ENCODE measurements around the gene DLGAP3. TPM values are rescaled to one million over a fixed set of nuclear protein-coding genes. Genes with fewer than 3 reads are reported as not detected.

The DLGAP3 gene
- polyA plus RNA-seq, 10 donors = 0.11 to 1.5 (median 0.23) TPM; not detected in 1

GRCh38 chr1:34868230-34869049 is 61.0 kb downstream of the DLGAP3 start:
- DNase-seq = no peak

- DNase-seq = no peak
Observed at GRCh38 chr1:34867415-34867814, 62.0 kb downstream of the DLGAP3 start.

- DNase-seq = no peak
Observed at GRCh38 chr1:34866762-34867109, 62.7 kb downstream of the DLGAP3 start.

- peak; percentile 48 to 92 (median 86) for DNase-seq
Observed at GRCh38 chr1:34865981-34866761, 63.3 kb downstream of the DLGAP3 start.

DNA sequence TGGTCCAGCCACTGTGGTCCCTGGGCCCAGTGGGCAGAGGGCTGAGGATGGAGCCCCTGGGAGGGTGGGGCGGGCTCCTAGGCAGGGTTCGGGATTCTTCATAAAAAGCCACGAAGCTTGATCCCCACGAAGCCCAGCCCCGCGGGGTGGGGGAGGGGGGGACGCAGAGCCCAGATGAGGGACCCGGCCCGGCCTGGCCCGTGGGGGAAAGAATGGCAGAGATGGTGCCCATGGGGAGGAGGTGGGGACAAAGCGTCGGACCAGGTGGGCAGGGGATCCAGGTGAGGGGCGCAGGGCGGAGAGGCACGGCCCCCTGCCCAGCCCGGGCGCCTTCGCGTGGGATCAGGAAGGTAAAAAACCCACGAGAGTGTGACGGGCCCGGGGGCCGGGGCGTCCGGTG is 63.9 kb downstream of the DLGAP3 start:
- no peak for DNase-seq

DNA sequence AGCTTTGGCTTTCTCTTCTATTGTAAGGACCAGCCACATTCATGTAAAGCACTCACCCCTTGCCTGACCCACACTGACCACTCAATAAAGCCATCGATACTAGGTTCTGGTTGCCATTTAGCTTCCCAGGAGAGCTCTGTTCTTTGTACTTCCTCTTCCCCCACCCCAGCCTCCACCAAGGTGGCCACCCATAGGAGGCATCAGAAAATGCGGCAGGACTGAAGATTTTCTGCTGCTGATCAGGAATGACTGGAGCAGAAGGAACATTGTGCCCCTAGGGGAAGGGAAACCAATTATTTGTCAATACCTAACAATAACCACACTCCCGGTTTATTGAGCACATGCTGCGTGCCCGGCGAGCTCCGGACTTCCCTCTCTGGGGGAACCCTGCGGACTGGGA is 64.7 kb downstream of the DLGAP3 start:
- DNase-seq = no peak

DNA sequence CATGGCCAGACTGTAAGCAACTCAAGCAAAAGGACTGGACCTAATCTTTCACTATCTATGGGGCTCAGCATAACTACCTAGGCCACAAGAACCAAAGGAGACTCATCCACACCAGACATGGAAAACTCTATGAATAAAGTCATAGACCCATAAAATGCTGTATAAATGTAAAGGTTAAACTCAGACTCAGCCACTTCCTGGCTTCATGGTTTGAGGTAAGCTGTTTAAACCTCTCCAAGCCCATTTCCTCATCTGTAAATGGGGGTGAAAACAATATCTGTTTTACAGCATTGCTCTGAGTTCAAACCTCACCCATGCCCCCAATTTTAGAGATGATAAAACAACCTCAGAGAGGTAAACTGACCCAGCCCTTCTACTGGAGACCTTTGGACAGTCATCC is 65.9 kb downstream of the DLGAP3 start:
- DNase-seq = no peak

- DNase-seq = peak; percentile 92 to 97 (median 96)
Observed at GRCh38 chr1:34859446-34860200, 69.8 kb downstream of the DLGAP3 start, which contains the start of gene SMIM12. Gene SMIM12 (minus strand): TSS chr1:34859749. CDS start chr1:34855977, 3,772 bp downstream.

- DNase-seq = no peak
Observed at GRCh38 chr1:34858901-34859445, 70.5 kb downstream of the DLGAP3 start.

- DNase-seq = no peak
Observed at GRCh38 chr1:34856697-34857096, 72.8 kb downstream of the DLGAP3 start.

- DNase-seq = peak; percentile 73 to 86 (median 82)
Observed at GRCh38 chr1:34852677-34853217, 76.7 kb downstream of the DLGAP3 start.

- no peak for DNase-seq
Observed at GRCh38 chr1:34851431-34852105, 77.9 kb downstream of the DLGAP3 start.

- DNase-seq = no peak
Observed at GRCh38 chr1:34850382-34850781, 79.1 kb downstream of the DLGAP3 start.

GRCh38 chr1:34847094-34847493 is 82.4 kb downstream of the DLGAP3 start:
- no peak for DNase-seq

DNA sequence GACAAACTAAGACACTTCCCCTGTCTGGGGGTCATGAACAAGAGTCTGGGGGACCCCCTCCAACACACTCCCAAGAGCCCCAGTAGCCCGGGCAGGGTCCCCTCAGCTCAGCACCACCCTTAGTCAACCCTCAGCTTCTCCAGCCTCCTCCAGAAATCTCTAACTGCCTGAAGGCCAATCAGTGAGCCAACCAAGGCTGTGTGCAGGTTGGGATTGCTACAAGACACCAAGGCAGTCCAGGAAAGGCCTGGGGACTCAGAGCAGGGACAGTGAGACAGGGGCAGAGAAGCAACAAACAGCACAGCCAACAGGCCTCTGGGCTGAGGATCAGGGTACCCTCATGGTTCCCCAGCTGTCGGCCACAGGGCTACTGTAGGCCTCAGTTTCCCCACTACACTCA is 83.2 kb downstream of the DLGAP3 start:
- DNase-seq = no peak

DNA sequence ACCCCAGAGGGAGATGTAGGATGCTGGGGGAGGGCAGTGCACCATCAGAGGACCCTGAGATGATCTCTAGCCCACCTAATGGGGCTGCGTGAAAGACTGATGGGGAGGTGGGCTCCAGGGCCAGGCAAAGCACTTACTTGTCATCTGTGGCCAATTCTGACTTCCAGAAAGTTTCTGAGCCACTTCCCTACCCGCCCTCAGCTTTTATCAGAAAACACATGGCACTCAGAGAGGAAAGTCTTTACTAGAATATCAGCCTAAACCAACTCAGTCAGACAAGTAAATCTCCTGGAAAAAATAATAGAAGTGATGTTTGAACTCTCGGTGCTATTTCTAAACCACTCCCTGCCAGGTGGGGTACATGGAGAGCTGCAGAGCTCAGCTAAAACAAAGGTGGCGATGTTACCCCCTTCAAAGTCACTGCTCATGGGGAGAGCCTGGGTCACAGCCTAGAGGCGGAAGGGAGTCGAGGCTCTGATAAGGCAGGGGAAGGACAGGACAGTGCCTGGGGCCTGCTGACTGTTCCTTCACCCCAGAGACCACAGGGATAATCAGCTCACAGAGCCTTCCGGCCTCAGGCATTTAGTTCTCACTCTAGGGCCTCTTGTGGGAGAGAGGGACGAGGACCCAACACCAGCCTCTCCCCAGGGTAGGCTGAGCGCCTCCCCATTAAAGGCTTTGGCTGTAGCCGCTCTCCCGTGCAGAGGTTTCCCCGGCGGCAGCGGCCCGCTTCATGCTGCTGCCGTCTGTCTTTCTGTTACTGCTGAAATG is 84.1 kb downstream of the DLGAP3 start:
- no peak for DNase-seq

DNA sequence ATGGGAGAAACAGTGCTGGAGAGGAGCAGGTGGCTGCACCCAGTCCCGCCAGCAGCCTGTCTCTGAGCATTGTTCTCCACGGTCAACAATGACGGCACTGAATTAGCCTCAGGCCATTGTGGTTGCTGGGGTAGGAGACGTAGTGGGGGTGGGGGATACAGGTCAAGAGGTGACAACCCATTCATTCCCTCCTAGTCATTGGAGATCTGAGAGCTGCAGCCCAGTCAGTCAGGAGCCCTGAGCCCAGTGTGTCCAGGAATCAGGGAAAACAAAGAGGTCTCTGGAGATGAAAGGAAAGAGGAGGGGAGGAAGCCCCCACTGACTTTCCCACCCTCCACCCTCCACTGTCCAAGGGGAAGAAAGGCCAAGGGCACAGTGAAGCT is 85.2 kb downstream of the DLGAP3 start:
- DNase-seq = no peak

DNA sequence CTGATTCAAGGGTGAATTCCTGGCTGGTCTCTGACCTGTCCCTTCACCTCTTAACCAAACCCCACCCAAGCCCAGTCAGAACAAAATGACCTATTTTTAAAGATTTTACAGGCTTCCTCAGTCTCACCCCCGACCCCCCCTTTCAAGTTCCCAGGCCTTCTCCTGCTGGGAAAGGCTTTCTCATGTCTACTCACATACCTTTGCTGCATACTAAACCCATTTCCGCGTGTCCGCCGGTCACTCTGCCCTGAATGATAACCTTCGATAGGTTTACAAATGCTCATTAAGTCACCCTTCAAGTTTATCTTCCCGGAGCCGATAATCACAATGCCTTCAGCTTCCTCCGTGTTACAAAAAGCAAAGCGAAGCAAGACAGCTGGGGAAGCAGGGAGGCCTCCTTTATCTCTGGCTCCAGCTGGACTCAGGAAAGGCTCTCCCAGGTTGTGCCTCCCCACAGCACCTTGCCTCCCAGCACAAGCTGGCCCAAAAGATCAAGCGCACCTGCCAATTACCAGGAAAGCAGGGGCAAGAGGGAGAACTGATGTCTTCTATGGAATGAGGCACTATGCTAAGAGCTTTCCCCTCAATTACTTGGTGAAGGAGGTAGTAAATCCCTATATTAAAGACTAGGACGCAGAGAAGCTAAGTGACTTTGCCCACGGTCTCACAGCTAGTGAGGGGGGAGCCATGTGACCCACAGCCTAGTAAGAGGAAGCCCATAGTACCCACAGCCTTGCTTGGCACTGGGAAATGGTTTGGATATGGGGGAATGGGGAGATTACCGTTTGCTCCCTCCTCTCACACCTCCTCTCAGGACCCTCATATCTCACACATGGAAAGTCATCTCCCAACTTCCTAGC is 85.8 kb downstream of the DLGAP3 start:
- no peak for DNase-seq

- DNase-seq = no peak
Observed at GRCh38 chr1:34842952-34843371, 86.5 kb downstream of the DLGAP3 start.
